Panc1 (cell line): ENCODE data around the gene CST4. TPM values are rescaled to one million over a fixed set of nuclear protein-coding genes. Genes with fewer than 3 reads are reported as not detected.

Experiments used
- ATAC-seq: fragments of 200-7000 bp; cut with Tn5 transposase; 2 replicates; pipeline ENCODE4 v1.9.1; 2020; ENCODE audit warnings: mild to moderate bottlenecking, moderate library complexity
- BruUV-seq: library from RNA; stranded (reverse); fragments of 400-500 nt; replicated peaks from 2 replicates; lab custom pipeline; 2021; lab: Mats Ljungman, UMichigan
- CTCF ChIA-PET: fragments of 300-600 bp; sonication (Branson Sonifier 250); formaldehyde crosslinking; loops from one replicate; lab custom pipeline; 2022; ENCODE audit warnings: antibody characterized with exemption; lab: Charles Lee
- POLR2A ChIA-PET: fragments of 300-600 bp; sonication (Branson Sonifier 250); formaldehyde crosslinking; loops from one replicate; lab custom pipeline; 2022; ENCODE audit warnings: antibody characterized with exemption; lab: Charles Lee
- DNase-seq: peaks from one replicate; pipeline ENCODE4 v3.0.0-alpha.2; 2010; ENCODE audit warnings: low read depth, low spot score
- H3K27ac ChIP-seq: 2 replicates; pipeline ENCODE4 v1.5.1; 2011; ENCODE audit warnings: mild to moderate bottlenecking, low read length, inconsistent platforms
- H3K27me3 ChIP-seq: fragments of 200-500 bp; sonication (Bioruptor generic); 2 replicates; pipeline ENCODE4 v1.6.0; 2014; ENCODE audit warnings: low read length, inconsistent platforms; ENCODE audit not compliant: control insufficient read depth, insufficient read depth
- H3K36me3 ChIP-seq: fragments of 200-500 bp; sonication (Bioruptor generic); 2 replicates; pipeline ENCODE4 v1.5.1; 2014; ENCODE audit warnings: inconsistent platforms, mild to moderate bottlenecking, low read length, moderate library complexity; ENCODE audit not compliant: control insufficient read depth, insufficient read depth
- H3K4me1 ChIP-seq: 2 replicates; pipeline ENCODE4 v1.5.1; 2011; ENCODE audit warnings: inconsistent platforms, mild to moderate bottlenecking, low read length, moderate library complexity; ENCODE audit not compliant: control insufficient read depth, insufficient read depth
- H3K4me3 ChIP-seq, 2 experiments: 2 replicates each; pipeline ENCODE4 v1.5.1; 2011 to 2012; ENCODE audit warnings: low read depth in 2 of 2, low read length in 2 of 2, mild to moderate bottlenecking in 2 of 2, inconsistent platforms in 1 of 2, moderate library complexity in 1 of 2
- H3K9me3 ChIP-seq: fragments of 200-500 bp; sonication (Bioruptor generic); 2 replicates; pipeline ENCODE4 v1.5.1; 2014; ENCODE audit warnings: low read depth, mild to moderate bottlenecking, inconsistent platforms, low read length, moderate library complexity; ENCODE audit not compliant: control insufficient read depth, insufficient read depth
- POLR2AphosphoS5 ChIP-seq: IDR thresholded peaks from 2 replicates; pipeline ENCODE4 v1.6.1; 2012; ENCODE audit warnings: mild to moderate bottlenecking, low read depth, low read length, moderate library complexity
- SIN3A ChIP-seq: IDR thresholded peaks from 2 replicates; pipeline ENCODE4 v1.6.1; 2012; ENCODE audit warnings: low read depth, mild to moderate bottlenecking, low read length, moderate library complexity, borderline replicate concordance; ENCODE audit not compliant: insufficient read depth
- TCF7L2 ChIP-seq: IDR thresholded peaks from 2 replicates; pipeline ENCODE4 v1.6.1; 2011; ENCODE audit warnings: mild to moderate bottlenecking, low read depth, low read length, inconsistent platforms
- in situ Hi-C: cut with HindIII; loops from 2 replicates; pipeline ENCODE4 v1.10.0; 2016; ENCODE audit warnings: low sequenced_read_pairs, low pct_unique_long_range_greater_than_20kb
- intact Hi-C: fragments of 100-400 bp; cut with micrococcal nuclease; formaldehyde crosslinking; loops from one replicate; pipeline ENCODE4 v1.10.0; 2022; ENCODE audit not compliant: unreplicated experiment
- total RNA-seq: library from RNA; stranded (reverse); gene quantifications from one replicate; pipeline ENCODE4 v1.2.1, GENCODE V29; 2021; ENCODE audit not compliant: unreplicated experiment
- TF ChIP-seq, protein P1 (sequence below), 2 experiments: IDR thresholded peaks; 2 replicates each; pipeline ENCODE4 v1.6.1; 2011 to 2012; ENCODE audit warnings: low read depth in 2 of 2, control low read depth in 1 of 2, low read length in 1 of 2, mild to moderate bottlenecking in 1 of 2, moderate library complexity in 1 of 2; ENCODE audit not compliant: insufficient read depth in 1 of 2
- TF ChIP-seq, protein P2 (sequence below): fragments of 450-650 bp; IDR thresholded peaks from 2 replicates; pipeline ENCODE4 v1.5.1; 2017; ENCODE audit warnings: mild to moderate bottlenecking

CST4 gene
- total RNA-seq, 1 experiment from 2014 or later, result not detected

DNA sequence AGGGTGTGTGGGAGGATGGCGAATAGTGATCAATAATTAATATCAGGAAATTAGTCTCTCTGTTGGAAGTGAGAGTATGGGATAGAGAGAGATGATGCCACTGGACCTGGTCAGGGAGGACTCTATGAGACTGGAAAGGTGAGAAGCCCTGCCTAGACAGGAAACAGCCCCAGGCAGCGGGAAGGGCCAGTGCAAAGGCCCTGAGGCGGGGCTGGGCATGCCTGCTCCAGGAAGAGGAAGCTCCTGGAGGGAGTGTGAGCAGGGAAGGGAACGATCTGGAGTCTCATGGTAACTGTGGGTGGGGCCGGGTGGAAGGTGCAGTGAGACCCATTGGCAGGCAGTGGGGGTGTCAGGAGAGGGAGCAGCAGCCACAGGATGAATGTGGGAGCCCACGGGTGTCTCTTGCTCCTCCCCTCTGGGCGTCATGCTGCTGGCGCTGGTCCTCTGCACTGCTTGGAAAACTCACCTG lies 49.3 kb downstream of the CST4 start:
- no TSS peak for BruUV-seq
- Histone ChIP-seq H3K27ac (no peak overlapping the region), H3K27me3 (no peaks in the 10 kb centered on the region), H3K36me3 (no peaks in the 10 kb centered on the region), H3K4me1 (peaks cover 8% of the 10 kb centered on the region), H3K4me3 (no peak overlapping the region), H3K9me3 (no peaks in the 10 kb centered on the region)
- ATAC-seq (no peak), DNase-seq (no peak)
- POLR2A ChIA-PET, result no interaction called here
- in situ Hi-C loops (no loop called here), intact Hi-C loops (no loop called here)
- CTCF ChIA-PET, result no interaction called here
- no peak for TF ChIP-seq TCF7L2
- no peak for TF ChIP-seq POLR2AphosphoS5
- TF ChIP-seq, protein P1, sequence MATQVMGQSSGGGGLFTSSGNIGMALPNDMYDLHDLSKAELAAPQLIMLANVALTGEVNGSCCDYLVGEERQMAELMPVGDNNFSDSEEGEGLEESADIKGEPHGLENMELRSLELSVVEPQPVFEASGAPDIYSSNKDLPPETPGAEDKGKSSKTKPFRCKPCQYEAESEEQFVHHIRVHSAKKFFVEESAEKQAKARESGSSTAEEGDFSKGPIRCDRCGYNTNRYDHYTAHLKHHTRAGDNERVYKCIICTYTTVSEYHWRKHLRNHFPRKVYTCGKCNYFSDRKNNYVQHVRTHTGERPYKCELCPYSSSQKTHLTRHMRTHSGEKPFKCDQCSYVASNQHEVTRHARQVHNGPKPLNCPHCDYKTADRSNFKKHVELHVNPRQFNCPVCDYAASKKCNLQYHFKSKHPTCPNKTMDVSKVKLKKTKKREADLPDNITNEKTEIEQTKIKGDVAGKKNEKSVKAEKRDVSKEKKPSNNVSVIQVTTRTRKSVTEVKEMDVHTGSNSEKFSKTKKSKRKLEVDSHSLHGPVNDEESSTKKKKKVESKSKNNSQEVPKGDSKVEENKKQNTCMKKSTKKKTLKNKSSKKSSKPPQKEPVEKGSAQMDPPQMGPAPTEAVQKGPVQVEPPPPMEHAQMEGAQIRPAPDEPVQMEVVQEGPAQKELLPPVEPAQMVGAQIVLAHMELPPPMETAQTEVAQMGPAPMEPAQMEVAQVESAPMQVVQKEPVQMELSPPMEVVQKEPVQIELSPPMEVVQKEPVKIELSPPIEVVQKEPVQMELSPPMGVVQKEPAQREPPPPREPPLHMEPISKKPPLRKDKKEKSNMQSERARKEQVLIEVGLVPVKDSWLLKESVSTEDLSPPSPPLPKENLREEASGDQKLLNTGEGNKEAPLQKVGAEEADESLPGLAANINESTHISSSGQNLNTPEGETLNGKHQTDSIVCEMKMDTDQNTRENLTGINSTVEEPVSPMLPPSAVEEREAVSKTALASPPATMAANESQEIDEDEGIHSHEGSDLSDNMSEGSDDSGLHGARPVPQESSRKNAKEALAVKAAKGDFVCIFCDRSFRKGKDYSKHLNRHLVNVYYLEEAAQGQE (IDR thresholded peaks at IDR 0.05; ENCODE audit: insufficient read depth in 1 of 2, low read depth in 2 of 2, low read length in 1 of 2), result no peak
- TF ChIP-seq, protein P2, sequence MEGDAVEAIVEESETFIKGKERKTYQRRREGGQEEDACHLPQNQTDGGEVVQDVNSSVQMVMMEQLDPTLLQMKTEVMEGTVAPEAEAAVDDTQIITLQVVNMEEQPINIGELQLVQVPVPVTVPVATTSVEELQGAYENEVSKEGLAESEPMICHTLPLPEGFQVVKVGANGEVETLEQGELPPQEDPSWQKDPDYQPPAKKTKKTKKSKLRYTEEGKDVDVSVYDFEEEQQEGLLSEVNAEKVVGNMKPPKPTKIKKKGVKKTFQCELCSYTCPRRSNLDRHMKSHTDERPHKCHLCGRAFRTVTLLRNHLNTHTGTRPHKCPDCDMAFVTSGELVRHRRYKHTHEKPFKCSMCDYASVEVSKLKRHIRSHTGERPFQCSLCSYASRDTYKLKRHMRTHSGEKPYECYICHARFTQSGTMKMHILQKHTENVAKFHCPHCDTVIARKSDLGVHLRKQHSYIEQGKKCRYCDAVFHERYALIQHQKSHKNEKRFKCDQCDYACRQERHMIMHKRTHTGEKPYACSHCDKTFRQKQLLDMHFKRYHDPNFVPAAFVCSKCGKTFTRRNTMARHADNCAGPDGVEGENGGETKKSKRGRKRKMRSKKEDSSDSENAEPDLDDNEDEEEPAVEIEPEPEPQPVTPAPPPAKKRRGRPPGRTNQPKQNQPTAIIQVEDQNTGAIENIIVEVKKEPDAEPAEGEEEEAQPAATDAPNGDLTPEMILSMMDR, result no peak
- no peak for TF ChIP-seq SIN3A

DNA sequence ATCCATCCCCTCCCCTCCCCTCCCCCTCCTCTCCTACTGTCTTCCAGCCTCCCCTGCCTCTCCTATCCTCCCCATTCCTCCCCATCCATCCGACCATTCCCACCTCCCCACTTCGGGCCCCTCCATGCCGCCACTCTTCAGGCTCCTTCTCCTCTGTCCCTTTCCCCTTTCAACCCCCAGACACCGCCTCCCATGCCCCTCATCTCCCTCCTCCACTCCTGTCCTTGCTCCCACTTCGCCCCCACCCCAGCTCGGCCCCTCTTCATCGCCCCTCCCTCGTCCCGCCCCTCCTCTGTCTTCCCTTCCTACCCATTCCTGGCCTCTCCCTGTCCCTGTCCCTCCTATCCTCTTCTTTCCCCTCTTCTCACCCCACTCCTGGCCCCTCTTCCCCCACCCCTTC lies 50.5 kb downstream of the CST4 start:
- TF ChIP-seq, protein P1 (IDR thresholded peaks at IDR 0.05; ENCODE audit: insufficient read depth in 1 of 2, low read depth in 2 of 2, low read length in 1 of 2), result no peak
- no peak for TF ChIP-seq SIN3A
- TF ChIP-seq TCF7L2, result no peak
- no peak for TF ChIP-seq POLR2AphosphoS5
- TF ChIP-seq, protein P2, result no peak
- intact Hi-C loops (no loop called here), in situ Hi-C loops (no loop called here)
- Histone ChIP-seq H3K36me3 (no peaks in the 10 kb centered on the region), H3K9me3 (no peaks in the 10 kb centered on the region), H3K4me1 (peaks cover 8% of the 10 kb centered on the region), H3K27me3 (no peaks in the 10 kb centered on the region), H3K27ac (no peak overlapping the region), H3K4me3 (no peak overlapping the region)
- ATAC-seq (no peak), DNase-seq (no peak)
- CTCF ChIA-PET, result no interaction called here
- BruUV-seq, result no TSS peak
- POLR2A ChIA-PET, result no interaction called here
